Adrenal gland (tissue), 12 donors: ENCODE data around the gene NCK1. TPM values are rescaled to one million over a fixed set of nuclear protein-coding genes. Genes with fewer than 3 reads are reported as not detected.

Experiments
- DNase-seq, 7 donors: peaks; one replicate each; pipeline ENCODE4 v3.0.0-alpha.2; 2019 to 2020
- H3K27ac ChIP-seq, 5 donors: fragments of 200-600 bp; sonication (generic) in 4 of 5; 1 replicate in 3 of 5; 2 replicates in 2 of 5; pipeline versions ENCODE4 v1.5.1 to v1.8.0; 2016 to 2020; ENCODE audit warnings: mild to moderate bottlenecking in 1 of 5
- H3K27me3 ChIP-seq: fragments of 200-600 bp; 2 replicates; pipeline ENCODE4 v1.8.0; 2021
- H3K36me3 ChIP-seq, 2 donors: fragments of 200-600 bp; replicated peaks in 1 of 2; 1 replicate in 1 of 2; 2 replicates in 1 of 2; pipeline versions ENCODE4 v1.5.1 to v1.8.0; 2018 to 2022
- H3K4me1 ChIP-seq, 2 donors: fragments of 200-600 bp; replicated peaks in 1 of 2; 1 replicate in 1 of 2; 2 replicates in 1 of 2; pipeline versions ENCODE4 v1.5.1 to v1.8.0; 2018 to 2021
- H3K4me3 ChIP-seq, 4 donors: fragments of 200-600 bp; sonication (generic) in 3 of 4; one replicate each; pipeline ENCODE4 v1.5.1; 2016 to 2018
- H3K9me3 ChIP-seq, 3 donors: fragments of 200-600 bp; sonication (generic) in 1 of 3; replicated peaks in 1 of 3; 1 replicate in 2 of 3; 2 replicates in 1 of 3; pipeline versions ENCODE4 v1.5.1 to v1.8.0; 2016 to 2021
- POLR2A ChIP-seq, 2 donors: fragments of 450-650 bp; IDR thresholded peaks; one replicate each; pipeline ENCODE4 v1.6.1; 2017; ENCODE audit warnings: antibody characterized with exemption in 2 of 2, mild to moderate bottlenecking in 2 of 2, moderate library complexity in 1 of 2
- WGBS, 4 donors: extraction: QIAGEN DNeasy Blood & Tissue Kit in 2 of 4; methylation state at CpG; one replicate each; pipeline versions ENCODE4 v1.1.5 to v1.1.7; 2013 to 2017; 5-methylcytosine and 5-hydroxymethylcytosine counted together
- intact Hi-C, 2 donors: fragments of 100-400 bp; cut with DNase I; formaldehyde crosslinking; loops; one replicate each; pipeline versions ENCODE4 v1.14.1 to v1.15.0; 2022 to 2023
- polyA plus RNA-seq, 3 donors: library from polyadenylated mRNA; stranded (reverse); fragments of 200-250 nt in 2 of 3; fragments of 350-450 nt in 1 of 3; fragmentation: Illumina TruSeq in 1 of 3; extraction: RNeasy Lipid Tissue Mini Kit (QIAGEN cat#74804) in 1 of 3; gene quantifications; one replicate each; pipeline ENCODE4 v1.2.3, GENCODE V29; 2013 to 2014
- total RNA-seq, 9 donors: library from RNA; depleted of rRNA in 4 of 9; stranded (reverse); fragments of >200 nt in 4 of 9; fragments of 120-200 nt in 1 of 9; fragmentation: NEBNext Ultra II Directional in 1 of 9; extraction: Animal tissue kit (Norgen Biotek cat#: 25700) in 1 of 9; gene quantifications; one replicate each; pipeline versions ENCODE4 v1.1.0 to v1.2.4, GENCODE V29; 2013 to 2023
- TF ChIP-seq, protein P1 (sequence below), 6 experiments: fragments of 450-650 bp in 4 of 6; fragments of 200-600 bp in 2 of 6; sonication (generic) in 1 of 6; IDR thresholded peaks; 1 replicate in 5 of 6; 2 replicates in 1 of 6; pipeline versions ENCODE4 v1.5.1 to v1.8.0; 2016 to 2021; ENCODE audit warnings: antibody characterized with exemption in 6 of 6, mild to moderate bottlenecking in 2 of 6, moderate library complexity in 1 of 6
- donor health status: healthy with polysubstance abuse.
- donor health status: Bipolar disorder and iron deficiency.
- donor health status: DM: yes; HTN: yes; CAD: no.
- donor health status: DM: no; HTN: no; CAD: no.
- donor health status: DM: no; HTN: no; CAD: no.
- donor health status: DM: yes; HTN: yes; CAD: no.

Gene NCK1
- total and polyA plus RNA-seq, 12 donors, result 6.0 to 59.2 (median 36.3) TPM

DNA sequence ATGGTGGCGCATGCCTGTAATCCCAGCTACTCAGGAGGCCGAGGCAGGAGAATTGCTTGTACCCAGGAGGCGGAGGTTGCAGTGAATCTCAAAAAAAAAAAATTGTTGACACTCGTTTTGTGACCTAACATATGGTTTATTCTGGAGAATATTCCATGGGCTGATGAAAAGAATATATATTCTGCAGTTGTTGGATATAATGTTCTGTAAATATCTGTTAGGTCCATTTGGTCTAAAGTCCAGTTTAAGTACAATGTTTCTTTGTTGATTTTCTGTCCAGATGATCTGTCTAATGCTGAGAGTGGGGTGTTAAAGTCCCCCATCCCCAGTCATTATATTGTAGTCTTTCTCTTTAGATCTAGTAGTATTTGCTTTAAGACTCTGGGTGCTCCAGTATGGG lies 111.3 kb downstream of the NCK1 start:
- H3K4me1 ChIP-seq, result no peaks in the 10 kb centered on the region
- H3K27ac ChIP-seq, result no peak overlapping the region
- no peak for DNase-seq
- H3K27me3 ChIP-seq, result no peaks in the 10 kb centered on the region
- TF ChIP-seq POLR2A (IDR thresholded peaks at IDR 0.05), result no peak
- TF ChIP-seq, protein P1, sequence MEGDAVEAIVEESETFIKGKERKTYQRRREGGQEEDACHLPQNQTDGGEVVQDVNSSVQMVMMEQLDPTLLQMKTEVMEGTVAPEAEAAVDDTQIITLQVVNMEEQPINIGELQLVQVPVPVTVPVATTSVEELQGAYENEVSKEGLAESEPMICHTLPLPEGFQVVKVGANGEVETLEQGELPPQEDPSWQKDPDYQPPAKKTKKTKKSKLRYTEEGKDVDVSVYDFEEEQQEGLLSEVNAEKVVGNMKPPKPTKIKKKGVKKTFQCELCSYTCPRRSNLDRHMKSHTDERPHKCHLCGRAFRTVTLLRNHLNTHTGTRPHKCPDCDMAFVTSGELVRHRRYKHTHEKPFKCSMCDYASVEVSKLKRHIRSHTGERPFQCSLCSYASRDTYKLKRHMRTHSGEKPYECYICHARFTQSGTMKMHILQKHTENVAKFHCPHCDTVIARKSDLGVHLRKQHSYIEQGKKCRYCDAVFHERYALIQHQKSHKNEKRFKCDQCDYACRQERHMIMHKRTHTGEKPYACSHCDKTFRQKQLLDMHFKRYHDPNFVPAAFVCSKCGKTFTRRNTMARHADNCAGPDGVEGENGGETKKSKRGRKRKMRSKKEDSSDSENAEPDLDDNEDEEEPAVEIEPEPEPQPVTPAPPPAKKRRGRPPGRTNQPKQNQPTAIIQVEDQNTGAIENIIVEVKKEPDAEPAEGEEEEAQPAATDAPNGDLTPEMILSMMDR (IDR thresholded peaks at IDR 0.05), result no peak
- WGBS, 4 donors, result 93 to 95% (median 94%) methylated on average over 4 of the region's 4 CpGs
- no peaks in the 10 kb centered on the region for H3K9me3 ChIP-seq
- intact Hi-C loops, result no loop called here
- H3K36me3 ChIP-seq, result no peaks in the 10 kb centered on the region
- H3K4me3 ChIP-seq, result no peak overlapping the region

DNA sequence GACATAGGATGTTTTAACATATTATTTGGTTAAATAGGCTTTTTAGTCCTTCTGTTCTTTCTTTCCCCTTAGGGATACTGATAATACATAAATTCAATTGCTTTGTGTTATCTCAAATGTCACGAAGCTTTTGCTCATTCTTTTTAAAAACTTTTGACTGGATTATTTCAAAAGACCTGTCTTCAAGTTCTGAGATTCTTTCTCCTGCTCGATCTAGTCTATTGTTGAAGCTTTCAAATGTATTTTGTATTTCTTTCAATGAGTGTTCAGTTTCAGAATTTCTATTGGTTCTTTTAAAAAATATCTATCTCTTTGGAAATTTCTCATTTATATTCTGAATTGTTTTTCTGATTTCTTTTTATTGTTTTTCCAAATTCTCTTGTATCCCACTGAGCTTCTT lies 112.7 kb downstream of the NCK1 start:
- no peak for DNase-seq
- H3K36me3 ChIP-seq, result no peaks in the 10 kb centered on the region
- TF ChIP-seq, protein P1 (IDR thresholded peaks at IDR 0.05), result no peak
- no peak for TF ChIP-seq POLR2A (IDR thresholded peaks at IDR 0.05)
- no peaks in the 10 kb centered on the region for H3K4me1 ChIP-seq
- no peak overlapping the region for H3K4me3 ChIP-seq
- intact Hi-C loops, result no loop called here
- H3K27me3 ChIP-seq, result no peaks in the 10 kb centered on the region
- no peak overlapping the region for H3K27ac ChIP-seq
- no peaks in the 10 kb centered on the region for H3K9me3 ChIP-seq
- WGBS, 4 donors, result 40 to 89% (median 55%) methylated on average over 2 of the region's 2 CpGs

DNA sequence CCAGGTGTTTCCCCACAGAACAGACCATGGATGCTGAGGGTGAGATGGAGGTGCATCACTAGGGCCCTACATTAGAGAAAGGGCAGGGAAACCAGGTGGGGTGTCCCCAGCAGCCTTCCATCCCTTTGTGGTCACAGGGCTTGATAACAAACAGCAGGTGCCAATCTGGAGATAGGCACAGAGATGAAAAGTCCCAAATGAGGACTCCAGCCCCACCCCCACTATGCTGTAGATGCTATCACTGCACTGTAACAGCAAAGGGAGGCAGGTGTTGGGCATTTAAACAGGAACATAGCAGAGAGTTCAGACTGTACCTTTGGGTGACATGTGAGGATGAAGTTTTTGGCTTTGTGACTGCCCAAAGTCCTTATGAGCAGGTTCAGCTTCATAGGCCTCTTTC lies 117.2 kb downstream of the NCK1 start:
- intact Hi-C loops, result no loop called here
- H3K27me3 ChIP-seq, result no peaks in the 10 kb centered on the region
- no peaks in the 10 kb centered on the region for H3K4me1 ChIP-seq
- no peak for DNase-seq
- H3K27ac ChIP-seq, result no peak overlapping the region
- TF ChIP-seq, protein P1 (IDR thresholded peaks at IDR 0.05), result no peak
- no peak for TF ChIP-seq POLR2A (IDR thresholded peaks at IDR 0.05)
- no peak overlapping the region for H3K4me3 ChIP-seq
- no peaks in the 10 kb centered on the region for H3K9me3 ChIP-seq
- H3K36me3 ChIP-seq, result no peaks in the 10 kb centered on the region

DNA sequence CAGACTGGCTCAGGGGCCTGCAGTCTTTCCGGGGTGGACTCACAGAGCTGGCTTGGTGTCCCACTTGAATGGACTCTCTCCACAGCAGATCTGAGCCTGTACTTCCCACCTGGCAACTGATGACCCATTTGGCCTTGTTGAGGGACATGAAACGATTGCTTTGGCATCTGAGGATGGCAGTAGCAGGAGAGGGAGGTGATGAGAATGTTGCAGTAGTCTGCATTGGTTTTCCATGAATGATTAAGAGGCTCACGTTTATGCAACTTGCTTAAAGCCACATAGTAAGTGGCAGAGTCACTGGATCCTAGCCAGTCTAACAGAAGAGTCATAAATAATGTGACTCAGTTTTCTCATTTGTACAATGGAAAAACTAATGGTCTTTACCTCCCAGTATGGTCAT lies 117.7 kb downstream of the NCK1 start:
- DNase-seq, result no peak
- intact Hi-C loops, result no loop called here

More for the DNA sequence above, 117.7 kb downstream of the NCK1 start:
- no peaks in the 10 kb centered on the region for H3K4me1 ChIP-seq
- no peaks in the 10 kb centered on the region for H3K27me3 ChIP-seq
- no peak overlapping the region for H3K4me3 ChIP-seq
- no peak overlapping the region for H3K27ac ChIP-seq
- TF ChIP-seq POLR2A (IDR thresholded peaks at IDR 0.05), result no peak
- TF ChIP-seq, protein P1 (IDR thresholded peaks at IDR 0.05), result no peak
- no peaks in the 10 kb centered on the region for H3K9me3 ChIP-seq
- 58 to 63% (median 61%) methylated on average over 3 of the region's 3 CpGs for WGBS, 4 donors
- no peaks in the 10 kb centered on the region for H3K36me3 ChIP-seq
